ENCODE data around the gene FMNL2.

Gene FMNL2

GRCh38 chr2:152425765-152426727 is 91.1 kb downstream of the FMNL2 start:
- DNase-seq (ENCODE audit: low read depth in 2 of 2): no peak

DNA sequence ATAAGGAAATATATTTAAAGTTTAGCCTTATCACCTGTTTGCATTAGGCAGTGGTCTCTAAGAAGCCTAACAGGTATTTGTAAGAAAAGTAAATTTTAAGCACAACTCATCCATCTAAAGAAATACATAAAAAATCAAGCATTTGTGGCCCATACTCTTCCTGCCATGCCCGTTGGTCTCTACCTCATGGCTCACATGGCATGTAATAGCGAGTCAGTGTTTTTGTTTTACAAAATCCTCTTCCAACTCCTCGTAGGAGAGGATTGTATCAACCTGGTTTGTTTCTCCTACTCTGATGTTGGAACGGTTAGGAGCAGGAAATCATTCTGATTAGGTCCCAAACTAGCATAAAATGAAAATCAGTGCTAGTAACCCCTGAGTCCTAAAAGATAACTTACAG is 91.8 kb downstream of the FMNL2 start:
- no peak for DNase-seq (ENCODE audit: low read depth in 2 of 2)

GRCh38 chr2:152427902-152428301 is 92.9 kb downstream of the FMNL2 start:
- DNase-seq (ENCODE audit: low read depth in 2 of 2): no peak

- DNase-seq (ENCODE audit: low read depth in 2 of 2): no peak
Measured at GRCh38 chr2:152428800-152429582, 94.0 kb downstream of the FMNL2 start.

GRCh38 chr2:152430876-152431275 is 95.9 kb downstream of the FMNL2 start:
- DNase-seq (ENCODE audit: low read depth in 2 of 2): no peak

GRCh38 chr2:152431370-152432098 is 96.6 kb downstream of the FMNL2 start:
- no peak for DNase-seq (ENCODE audit: low read depth in 2 of 2)

DNA sequence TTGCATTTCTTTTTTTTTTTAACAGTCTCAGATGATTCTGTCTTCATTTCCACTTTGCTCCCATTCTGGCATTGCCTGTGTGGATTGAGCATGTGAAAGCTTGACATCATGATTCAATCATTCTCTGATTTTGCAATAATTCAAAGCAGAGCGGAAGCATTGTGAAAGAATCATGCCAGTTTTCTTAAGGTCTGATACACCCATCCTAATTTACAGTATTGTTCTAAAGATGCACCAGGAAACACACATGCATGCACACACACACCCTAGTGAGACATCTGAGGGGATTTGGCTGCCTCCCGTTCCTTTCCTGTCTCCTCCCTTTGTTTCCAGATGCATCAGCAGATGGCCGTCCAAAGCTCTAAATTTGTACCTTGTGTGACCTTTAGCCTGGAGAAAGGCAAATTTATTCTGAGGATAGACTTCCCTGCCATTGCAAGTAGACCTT is 97.3 kb downstream of the FMNL2 start:
- no peak for DNase-seq (ENCODE audit: low read depth in 2 of 2)

GRCh38 chr2:152432765-152433164 is 97.8 kb downstream of the FMNL2 start:
- DNase-seq (ENCODE audit: low read depth in 2 of 2): no peak

GRCh38 chr2:152433289-152433688 is 98.3 kb downstream of the FMNL2 start:
- DNase-seq (ENCODE audit: low read depth in 2 of 2): no peak

DNA sequence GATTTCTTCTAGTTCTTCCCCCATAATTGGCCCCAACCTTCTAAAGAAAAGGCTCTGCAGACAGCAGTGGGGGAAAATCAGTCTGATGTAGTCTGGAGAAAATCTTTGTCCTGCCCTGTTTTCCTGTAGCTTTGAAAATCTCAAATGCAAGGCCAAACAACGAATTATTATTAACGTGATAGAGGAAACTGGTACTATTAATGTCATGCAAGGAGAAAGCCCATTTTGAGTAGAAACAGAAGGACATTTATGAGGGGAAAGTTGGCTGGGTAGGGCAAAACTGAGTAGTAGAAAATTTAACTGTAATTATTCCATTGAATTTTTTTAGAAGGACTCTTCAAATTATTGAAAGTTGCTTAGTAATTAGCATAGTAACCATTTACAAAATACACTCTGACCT is 98.8 kb downstream of the FMNL2 start:
- DNase-seq (ENCODE audit: low read depth in 2 of 2): no peak

- DNase-seq (ENCODE audit: low read depth in 2 of 2): no peak
Measured at GRCh38 chr2:152434395-152435182, 99.6 kb downstream of the FMNL2 start.

DNA sequence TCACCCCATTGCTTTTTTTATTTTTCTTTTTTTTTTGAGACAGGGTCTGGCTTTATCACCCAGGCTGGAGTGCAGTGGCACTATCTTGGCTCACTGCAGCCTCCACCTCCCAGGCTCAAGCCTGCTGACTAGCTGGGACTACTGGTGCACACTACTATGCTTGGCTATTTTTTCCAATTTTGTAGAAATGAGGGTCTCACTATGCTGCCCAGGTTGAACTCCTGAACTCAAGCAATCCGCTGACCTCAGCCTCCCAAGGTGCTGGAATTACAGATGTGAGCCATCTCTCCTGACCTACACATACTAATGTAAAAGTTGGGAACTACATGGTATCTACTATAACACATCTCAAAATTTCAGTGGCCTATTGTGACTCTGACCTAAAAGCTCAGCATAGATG is 101.2 kb downstream of the FMNL2 start:
- DNase-seq (ENCODE audit: low read depth in 2 of 2): no peak

DNA sequence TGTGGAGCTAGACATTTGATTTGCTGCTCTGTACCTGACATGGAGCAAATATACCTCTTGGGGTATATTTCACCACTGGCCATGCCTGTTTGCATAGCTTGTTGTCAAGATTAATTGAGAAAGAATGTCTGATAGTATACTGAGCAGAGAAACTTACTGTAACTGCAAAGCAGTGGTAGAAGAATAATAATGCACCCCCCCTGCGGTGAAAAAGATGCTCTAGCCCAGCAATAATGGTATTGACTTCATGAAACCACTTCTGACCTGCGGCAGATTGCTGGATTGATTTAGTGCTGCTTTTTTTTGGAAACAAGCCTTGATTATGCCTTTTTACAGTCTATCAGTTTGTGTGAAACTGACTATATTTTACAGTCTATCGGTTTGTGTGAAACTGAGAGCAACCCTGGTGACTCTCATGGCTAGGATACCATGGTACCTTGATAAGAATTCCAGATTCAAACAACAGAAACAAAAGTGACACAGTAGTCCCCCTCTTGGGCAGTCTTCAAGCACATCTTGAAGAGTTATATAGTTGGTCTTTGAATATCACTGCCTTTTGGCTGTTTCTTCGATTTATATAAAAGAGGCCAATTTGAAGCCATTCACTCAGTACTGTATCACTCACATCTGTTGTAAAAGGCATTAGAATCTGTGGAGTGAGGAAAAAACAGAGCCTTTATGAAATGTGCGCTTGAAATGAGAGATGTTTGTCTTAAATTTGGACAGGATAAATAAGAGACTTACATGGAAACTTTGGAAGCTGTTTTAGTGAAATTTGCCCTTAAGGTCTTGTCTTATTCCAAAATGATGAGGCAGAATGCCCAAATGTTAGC is 102.5 kb downstream of the FMNL2 start:
- no peak for DNase-seq (ENCODE audit: low read depth in 2 of 2)

DNA sequence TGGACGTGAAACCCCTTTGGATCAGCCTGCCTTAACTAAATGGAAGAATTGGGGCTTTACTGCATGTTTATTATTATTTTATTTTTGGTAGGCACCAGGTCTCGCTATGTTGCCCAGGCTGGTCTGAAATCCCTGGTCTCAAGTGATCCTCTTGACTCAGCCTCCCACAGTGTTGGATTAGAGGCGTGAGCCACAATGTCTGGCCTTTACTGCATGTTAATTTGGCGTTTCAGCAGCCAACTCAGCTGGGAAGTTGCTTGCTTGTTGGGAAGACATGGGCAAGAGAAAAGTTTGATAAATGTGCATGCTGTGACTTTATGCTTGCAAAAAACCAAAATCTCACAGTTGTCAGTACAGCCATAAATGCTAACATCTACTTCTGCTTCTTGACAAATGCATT is 105.1 kb downstream of the FMNL2 start:
- DNase-seq (ENCODE audit: low read depth in 2 of 2): no peak

DNA sequence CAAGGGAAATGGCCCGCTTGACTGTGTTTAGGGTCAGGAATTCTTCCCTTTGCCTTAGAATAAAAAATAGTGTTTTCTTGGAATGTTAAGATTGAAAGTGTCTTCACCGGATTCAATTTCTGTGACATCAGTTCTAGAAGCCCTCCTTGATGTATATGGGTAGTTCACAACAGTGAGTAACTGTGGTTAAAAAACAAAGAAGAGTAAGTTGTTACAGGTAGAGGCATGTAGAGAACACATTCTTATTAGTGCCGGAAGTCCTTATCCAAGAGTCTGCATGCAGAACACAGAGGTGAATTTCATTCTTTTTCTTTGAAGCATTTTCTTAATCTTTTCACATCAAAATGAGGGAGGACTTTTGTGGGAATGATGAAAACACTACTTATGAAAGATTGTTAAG is 105.5 kb downstream of the FMNL2 start:
- no peak for DNase-seq (ENCODE audit: low read depth in 2 of 2)

DNA sequence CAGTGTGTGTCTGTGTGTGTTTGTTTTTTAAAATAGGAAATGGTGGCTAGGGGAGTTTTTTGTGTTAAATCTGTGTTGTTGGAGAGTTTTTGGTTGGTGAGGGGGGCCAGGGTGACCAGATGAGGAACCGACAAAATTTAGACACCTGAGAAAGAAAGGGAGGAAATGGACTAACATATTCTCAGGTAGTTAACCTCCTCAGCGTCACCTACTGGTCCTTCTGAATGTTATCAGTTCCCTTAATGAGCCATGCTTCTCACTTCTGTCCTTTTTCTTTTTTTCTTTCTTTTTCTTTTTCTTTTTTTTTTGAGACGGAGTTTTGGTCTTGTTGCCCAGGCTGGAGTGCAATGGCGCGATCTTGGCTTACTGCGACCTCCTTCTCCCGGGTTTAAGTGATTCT is 107.0 kb downstream of the FMNL2 start:
- DNase-seq (ENCODE audit: low read depth in 2 of 2): no peak

- no peak for DNase-seq (ENCODE audit: low read depth in 2 of 2)
Measured at GRCh38 chr2:152443771-152444170, 108.8 kb downstream of the FMNL2 start.

DNA sequence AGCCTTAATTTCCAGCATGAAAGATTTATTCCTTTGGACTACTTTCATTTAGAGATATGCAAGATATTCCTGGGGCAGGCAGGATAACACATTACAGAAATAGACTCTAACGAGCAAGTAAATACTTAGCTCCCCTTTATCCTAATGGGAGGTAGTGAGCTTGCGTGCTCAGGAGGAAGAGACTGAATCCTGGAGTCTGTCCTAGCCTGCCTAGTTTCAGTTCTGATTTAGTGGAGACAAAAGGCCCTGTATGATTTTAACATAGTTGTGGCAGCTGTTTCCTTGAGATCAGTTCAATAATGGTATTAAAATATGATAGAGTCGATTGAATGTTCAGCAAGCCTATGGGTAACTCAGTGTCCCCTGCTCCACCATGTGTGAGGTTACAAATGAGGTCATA is 109.5 kb downstream of the FMNL2 start:
- no peak for DNase-seq (ENCODE audit: low read depth in 2 of 2)

- no peak for DNase-seq (ENCODE audit: low read depth in 2 of 2)
Measured at GRCh38 chr2:152445375-152445774, 110.4 kb downstream of the FMNL2 start.

GRCh38 chr2:152445791-152446201 is 110.8 kb downstream of the FMNL2 start:
- DNase-seq (ENCODE audit: low read depth in 2 of 2): no peak
